Gastroesophageal sphincter (tissue), 3 donors: ENCODE data around the gene PHACTR1.

ENCODE experiments used
- EP300 ChIP-seq: sonication (generic); formaldehyde crosslinking; IDR thresholded peaks from one replicate; pipeline ENCODE4 v1.6.1; 2017; ENCODE audit warnings: antibody characterized with exemption, mild to moderate bottlenecking
- POLR2A ChIP-seq, 2 donors: fragments of 450-650 bp; IDR thresholded peaks; one replicate each; pipeline ENCODE4 v1.6.1; 2017; ENCODE audit warnings: antibody characterized with exemption in 2 of 2, mild to moderate bottlenecking in 2 of 2, moderate library complexity in 1 of 2
- TF ChIP-seq, protein P1 (sequence below), 4 experiments: fragments of 200-600 bp in 2 of 4; fragments of 450-650 bp in 2 of 4; sonication (generic) in 1 of 4; IDR thresholded peaks; one replicate each; pipeline ENCODE4 v1.5.1; 2017 to 2019; ENCODE audit warnings: antibody characterized with exemption in 4 of 4, mild to moderate bottlenecking in 2 of 4, moderate library complexity in 2 of 4

DNA sequence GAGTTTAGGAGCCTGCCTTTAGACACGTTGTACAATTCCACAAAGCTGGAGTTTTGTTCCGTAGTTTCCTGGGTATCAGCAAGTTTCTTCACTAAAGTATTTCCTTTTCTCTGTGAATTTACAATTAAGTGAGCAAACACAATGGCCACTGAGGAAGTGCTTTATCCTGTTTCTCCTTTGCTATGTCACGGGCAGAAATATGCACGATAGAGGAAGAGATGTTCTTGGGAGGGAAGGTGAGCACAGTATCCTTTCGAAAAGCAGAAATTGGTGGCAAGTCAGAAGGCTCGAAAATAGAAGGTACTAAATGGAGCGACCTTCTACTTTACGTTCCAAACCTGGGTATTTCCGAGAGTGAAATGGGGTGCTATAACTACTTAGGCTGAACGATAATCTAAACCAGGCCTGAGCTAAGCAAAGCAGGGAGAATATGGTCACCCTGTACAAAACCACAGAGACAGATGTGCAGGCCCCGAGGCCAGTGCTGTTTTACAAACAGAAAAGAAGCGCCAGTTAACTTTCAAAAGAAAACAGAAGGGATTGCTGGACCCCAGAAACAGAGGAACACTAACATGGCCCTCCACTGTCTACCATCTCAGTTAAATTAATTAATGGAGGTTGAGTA lies 352.1 kb downstream of the PHACTR1 start:
- TF ChIP-seq POLR2A (IDR thresholded peaks at IDR 0.05): no peak
- TF ChIP-seq EP300: no peak
- TF ChIP-seq, protein P1, sequence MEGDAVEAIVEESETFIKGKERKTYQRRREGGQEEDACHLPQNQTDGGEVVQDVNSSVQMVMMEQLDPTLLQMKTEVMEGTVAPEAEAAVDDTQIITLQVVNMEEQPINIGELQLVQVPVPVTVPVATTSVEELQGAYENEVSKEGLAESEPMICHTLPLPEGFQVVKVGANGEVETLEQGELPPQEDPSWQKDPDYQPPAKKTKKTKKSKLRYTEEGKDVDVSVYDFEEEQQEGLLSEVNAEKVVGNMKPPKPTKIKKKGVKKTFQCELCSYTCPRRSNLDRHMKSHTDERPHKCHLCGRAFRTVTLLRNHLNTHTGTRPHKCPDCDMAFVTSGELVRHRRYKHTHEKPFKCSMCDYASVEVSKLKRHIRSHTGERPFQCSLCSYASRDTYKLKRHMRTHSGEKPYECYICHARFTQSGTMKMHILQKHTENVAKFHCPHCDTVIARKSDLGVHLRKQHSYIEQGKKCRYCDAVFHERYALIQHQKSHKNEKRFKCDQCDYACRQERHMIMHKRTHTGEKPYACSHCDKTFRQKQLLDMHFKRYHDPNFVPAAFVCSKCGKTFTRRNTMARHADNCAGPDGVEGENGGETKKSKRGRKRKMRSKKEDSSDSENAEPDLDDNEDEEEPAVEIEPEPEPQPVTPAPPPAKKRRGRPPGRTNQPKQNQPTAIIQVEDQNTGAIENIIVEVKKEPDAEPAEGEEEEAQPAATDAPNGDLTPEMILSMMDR (IDR thresholded peaks at IDR 0.05): no peak
